Brain microvascular endothelial cell (primary cell): ENCODE measurements around the gene ATP5F1E.

Experiments used
- DNase-seq: peaks from one replicate; pipeline ENCODE4 v3.0.0-alpha.2; 2020
- H3K27ac ChIP-seq: fragments of 250-450 bp; sonication (Bioruptor Pico); 2 replicates; pipeline ENCODE4 v1.5.1; 2020; ENCODE audit warnings: mild to moderate bottlenecking, moderate library complexity
- H3K27me3 ChIP-seq: fragments of 250-450 bp; sonication (Bioruptor Pico); replicated peaks from 2 replicates; pipeline ENCODE4 v1.5.1; 2020; ENCODE audit warnings: mild to moderate bottlenecking
- H3K36me3 ChIP-seq: fragments of 250-450 bp; sonication (Bioruptor Pico); replicated peaks from 2 replicates; pipeline ENCODE4 v1.5.1; 2020; ENCODE audit warnings: mild to moderate bottlenecking
- H3K4me3 ChIP-seq: 2 replicates; pipeline ENCODE4 v1.5.1; 2011; ENCODE audit warnings: low read depth, mild to moderate bottlenecking, control low read depth, low read length, moderate library complexity
- in situ Hi-C: cut with HindIII; loops from 2 replicates; pipeline ENCODE4 v1.10.0; 2017; ENCODE audit warnings: low sequenced_read_pairs, low pct_ligation_motif_present
- TF ChIP-seq, protein P1 (sequence below): IDR thresholded peaks from 2 replicates; pipeline ENCODE4 v1.5.1; 2011; ENCODE audit warnings: low read depth, mild to moderate bottlenecking, moderate library complexity, low read length, control low read depth, inconsistent platforms; ENCODE audit errors: missing control alignments

Gene ATP5F1E

DNA sequence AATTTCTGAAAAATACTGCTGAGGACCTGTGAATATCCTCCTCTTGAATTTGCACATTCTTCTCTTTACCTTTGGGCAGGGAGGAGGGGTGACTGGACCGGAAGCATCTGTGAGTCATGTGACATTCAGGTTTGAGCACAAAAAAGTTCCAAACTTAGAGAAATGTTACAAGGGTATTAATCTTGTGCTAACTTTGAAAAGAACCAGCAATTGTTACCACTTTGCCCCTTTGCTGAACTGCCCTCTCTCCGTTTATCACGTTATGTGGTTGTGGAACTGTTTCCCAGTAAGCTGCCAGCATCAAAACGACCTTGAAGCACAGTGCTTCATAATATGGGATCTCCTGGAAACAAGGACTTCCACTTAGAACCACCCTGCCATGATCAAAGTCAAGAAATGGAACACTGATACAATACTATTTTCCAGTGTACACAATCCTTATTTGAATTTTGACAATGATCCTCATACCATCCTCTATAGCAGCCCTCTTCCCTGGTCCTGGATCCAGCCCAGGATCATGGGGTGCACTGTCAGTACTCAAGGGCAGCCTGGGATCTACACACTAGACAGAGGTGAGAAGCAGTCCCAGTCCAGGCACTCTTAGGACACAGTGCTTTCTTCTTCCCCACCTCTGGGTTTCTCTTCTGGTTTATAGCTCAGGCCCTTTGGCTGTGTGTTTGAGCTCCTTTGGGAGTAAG is 15.2 kb downstream of the ATP5F1E start:
- TF ChIP-seq, protein P1, sequence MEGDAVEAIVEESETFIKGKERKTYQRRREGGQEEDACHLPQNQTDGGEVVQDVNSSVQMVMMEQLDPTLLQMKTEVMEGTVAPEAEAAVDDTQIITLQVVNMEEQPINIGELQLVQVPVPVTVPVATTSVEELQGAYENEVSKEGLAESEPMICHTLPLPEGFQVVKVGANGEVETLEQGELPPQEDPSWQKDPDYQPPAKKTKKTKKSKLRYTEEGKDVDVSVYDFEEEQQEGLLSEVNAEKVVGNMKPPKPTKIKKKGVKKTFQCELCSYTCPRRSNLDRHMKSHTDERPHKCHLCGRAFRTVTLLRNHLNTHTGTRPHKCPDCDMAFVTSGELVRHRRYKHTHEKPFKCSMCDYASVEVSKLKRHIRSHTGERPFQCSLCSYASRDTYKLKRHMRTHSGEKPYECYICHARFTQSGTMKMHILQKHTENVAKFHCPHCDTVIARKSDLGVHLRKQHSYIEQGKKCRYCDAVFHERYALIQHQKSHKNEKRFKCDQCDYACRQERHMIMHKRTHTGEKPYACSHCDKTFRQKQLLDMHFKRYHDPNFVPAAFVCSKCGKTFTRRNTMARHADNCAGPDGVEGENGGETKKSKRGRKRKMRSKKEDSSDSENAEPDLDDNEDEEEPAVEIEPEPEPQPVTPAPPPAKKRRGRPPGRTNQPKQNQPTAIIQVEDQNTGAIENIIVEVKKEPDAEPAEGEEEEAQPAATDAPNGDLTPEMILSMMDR = no peak
- no peaks in the 10 kb centered on the region for H3K36me3 ChIP-seq
- no peak for DNase-seq
- no peak overlapping the region for H3K4me3 ChIP-seq
- in situ Hi-C loops = no loop called here
- no peaks in the 10 kb centered on the region for H3K27me3 ChIP-seq
- no peak overlapping the region for H3K27ac ChIP-seq

DNA sequence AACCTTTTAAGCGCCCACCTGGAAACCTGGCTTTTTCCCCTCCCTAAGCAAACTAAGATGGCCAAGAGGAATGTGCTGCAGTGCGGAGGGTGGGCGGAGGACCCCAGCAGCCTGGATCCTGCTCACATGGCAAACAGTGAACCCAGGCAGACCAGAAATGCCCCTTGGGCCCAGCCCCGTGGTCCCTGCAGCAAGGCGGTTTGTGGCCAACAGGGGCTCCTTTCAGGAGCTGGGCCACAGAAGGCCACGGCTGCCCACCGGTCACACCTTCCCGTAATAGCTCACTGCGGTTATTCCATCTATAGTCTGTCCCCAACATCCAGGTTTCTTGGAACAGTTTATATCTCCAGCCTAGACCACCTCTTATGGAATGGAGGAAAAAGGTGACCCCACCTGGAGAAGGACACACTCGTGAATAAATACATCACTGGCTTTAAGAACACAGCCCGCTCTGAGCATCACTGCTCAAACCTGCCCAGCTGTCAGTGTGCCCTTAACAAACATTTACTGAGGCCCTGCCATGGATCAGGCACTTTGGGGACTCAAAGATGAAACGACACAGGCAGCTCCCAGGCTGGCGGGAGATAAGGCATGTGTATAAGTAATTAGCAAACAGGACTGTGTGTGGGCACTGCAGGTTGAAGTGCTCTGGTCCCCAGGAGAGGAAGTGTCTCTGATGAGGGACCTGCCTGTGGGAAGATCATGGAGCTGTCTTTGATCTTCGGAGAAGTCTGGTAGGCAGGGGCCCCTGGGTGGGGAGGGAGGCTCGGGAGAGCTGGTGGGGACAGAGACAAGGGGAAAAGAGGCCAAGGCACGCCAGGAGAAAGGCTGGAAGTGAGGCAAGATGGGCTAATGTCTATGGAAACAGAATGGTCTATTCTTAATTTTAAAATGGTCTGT is 16.1 kb downstream of the ATP5F1E start:
- Histone ChIP-seq H3K36me3 (no peaks in the 10 kb centered on the region), H3K27me3 (no peaks in the 10 kb centered on the region), H3K27ac (no peak overlapping the region), H3K4me3 (no peak overlapping the region)
- no peak for DNase-seq
- in situ Hi-C loops = no loop called here
- TF ChIP-seq, protein P1 = no peak

DNA sequence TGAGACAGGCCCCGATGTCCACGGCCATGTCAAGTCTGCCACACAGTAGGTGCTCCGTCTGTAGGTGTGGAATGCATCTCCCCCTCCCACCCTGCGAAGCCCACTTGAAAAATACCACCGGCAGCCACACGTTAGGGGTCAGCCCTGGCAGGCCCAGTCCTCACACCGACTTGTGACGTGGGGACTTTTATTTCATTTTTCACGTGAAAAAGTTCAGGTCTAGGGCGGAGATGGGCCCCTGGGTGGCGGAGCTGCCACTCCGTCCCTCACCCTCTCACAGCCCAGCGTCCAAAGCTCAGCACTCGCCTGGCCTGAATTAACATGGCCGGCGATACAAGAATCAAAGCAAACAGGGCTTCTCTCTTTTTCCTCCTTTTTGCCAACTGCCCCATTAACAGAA is 16.7 kb downstream of the ATP5F1E start:
- in situ Hi-C loops = no loop called here
- DNase-seq = no peak

DNA sequence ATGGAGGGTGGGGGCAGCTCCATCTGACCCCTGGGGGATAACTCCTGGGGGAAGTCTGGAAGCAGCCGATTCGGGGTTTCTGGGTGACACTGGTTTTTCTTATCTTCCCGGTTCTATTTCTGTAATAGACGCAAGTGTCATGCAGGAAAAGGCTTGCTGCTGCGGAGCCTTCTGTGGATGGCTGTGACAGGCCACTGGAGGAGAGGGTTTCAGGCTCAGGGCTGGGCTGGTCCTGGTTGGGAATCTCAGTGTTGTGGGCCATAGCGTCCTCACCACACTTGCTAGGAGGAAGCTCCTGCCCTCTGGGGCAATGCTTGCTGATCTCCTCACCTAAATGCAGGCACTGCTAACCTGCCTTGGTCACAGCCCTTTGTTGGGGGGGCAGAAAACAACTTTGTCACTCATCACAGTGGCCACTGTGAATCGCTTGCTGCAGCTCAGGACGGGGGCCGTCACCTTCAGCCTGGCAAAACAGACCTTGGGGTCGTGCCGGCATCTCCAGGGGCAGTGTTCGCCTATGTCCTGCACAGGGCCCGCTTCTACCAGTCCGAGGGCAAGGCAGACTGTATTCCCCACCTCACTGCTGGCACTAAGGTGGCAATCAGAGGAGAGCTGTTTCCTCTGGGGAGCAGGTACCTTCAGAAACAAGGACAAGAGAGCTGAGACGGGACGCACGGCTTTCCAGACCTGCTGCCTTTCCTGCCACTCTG is 17.3 kb downstream of the ATP5F1E start:
- Histone ChIP-seq H3K27me3 (no peaks in the 10 kb centered on the region), H3K27ac (no peak overlapping the region), H3K36me3 (no peaks in the 10 kb centered on the region), H3K4me3 (no peak overlapping the region)
- in situ Hi-C loops = no loop called here
- no peak for DNase-seq
- TF ChIP-seq, protein P1 = no peak

More for the DNA sequence above, 16.7 kb downstream of the ATP5F1E start:
- TF ChIP-seq, protein P1 = no peak
- Histone ChIP-seq H3K4me3 (no peak overlapping the region), H3K36me3 (no peaks in the 10 kb centered on the region), H3K27me3 (no peaks in the 10 kb centered on the region), H3K27ac (no peak overlapping the region)

DNA sequence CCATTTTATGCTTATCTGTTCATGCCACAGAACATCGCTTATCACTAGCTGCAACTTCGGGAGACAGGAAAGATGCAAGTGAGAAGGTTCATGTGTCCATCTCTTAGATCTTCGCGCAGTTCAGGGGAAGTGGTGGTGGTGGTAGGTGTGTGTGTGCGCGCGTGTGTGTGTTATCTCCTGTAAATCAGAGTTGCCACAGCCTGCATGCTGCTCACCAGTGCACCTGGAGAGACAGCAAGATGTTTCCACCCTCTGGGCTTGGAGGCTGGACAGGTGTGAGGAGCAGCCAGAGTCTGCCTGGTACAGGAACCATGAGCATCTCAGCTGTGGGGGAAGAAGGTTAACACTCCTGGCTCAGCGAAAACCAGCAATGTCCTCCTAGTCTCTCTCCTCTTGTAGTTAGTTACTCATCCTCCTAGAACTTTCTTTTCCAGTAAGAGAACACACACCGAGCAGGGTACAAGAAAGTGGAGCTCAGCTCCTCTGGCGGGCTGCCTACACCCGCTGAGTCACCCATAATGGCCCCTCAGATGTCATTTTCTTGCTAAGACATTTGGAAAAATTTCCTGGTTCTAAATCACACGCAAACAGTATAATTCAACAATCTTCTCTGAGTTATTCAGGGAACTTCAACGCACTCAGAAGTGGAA is 18.1 kb downstream of the ATP5F1E start:
- DNase-seq = no peak
- Histone ChIP-seq H3K27me3 (no peaks in the 10 kb centered on the region), H3K36me3 (no peaks in the 10 kb centered on the region), H3K4me3 (no peak overlapping the region), H3K27ac (no peak overlapping the region)
- in situ Hi-C loops = no loop called here
- TF ChIP-seq, protein P1 = no peak
